ENCODE measurements around the gene UMPS. TPM values are rescaled to one million over a fixed set of nuclear protein-coding genes. Genes with fewer than 3 reads are reported as not detected.

Gene UMPS
- total RNA-seq, 1 experiment from 2014 or later = 46.0 TPM

- CTCF ChIA-PET = no interaction called here
- Histone ChIP-seq H3K4me3 (ENCODE audit: low read depth in 2 of 2, low read length in 2 of 2) (no peak overlapping the region), H3K4me1 (ENCODE audit: control insufficient read depth, insufficient read depth, low read length) (peaks cover 7% of the 10 kb centered on the region), H3K36me3 (ENCODE audit: control insufficient read depth, insufficient read depth, low read length) (no peaks in the 10 kb centered on the region; the same call in 1 of the 2 replicates), H3K27ac (ENCODE audit: low read length) (no peak overlapping the region), H3K27me3 (ENCODE audit: control insufficient read depth, insufficient read depth, low read length) (no peaks in the 10 kb centered on the region), H3K9me3 (ENCODE audit: control insufficient read depth, insufficient read depth, low read depth, low read length) (no peaks in the 10 kb centered on the region)
- DNase-seq (ENCODE audit: low read depth, low spot score) = no peak
- in situ Hi-C loops (cut with HindIII; ENCODE audit: low pct_unique_long_range_greater_than_20kb, low sequenced_read_pairs) = no loop called here
- no TSS peak for BruUV-seq (replicated peaks)
- no peak for TF ChIP-seq TCF7L2 (IDR thresholded peaks at IDR 0.05; ENCODE audit: low read depth, low read length)
- POLR2A ChIA-PET = no interaction called here
- no peak for ATAC-seq
- intact Hi-C loops (cut with micrococcal nuclease; ENCODE audit: unreplicated experiment) = no loop called here
Measured at GRCh38 chr3:124763644-124764358, 33.5 kb downstream of the UMPS start.

GRCh38 chr3:124764746-124765145, 34.5 kb downstream of the UMPS start:
- H3K9me3 ChIP-seq (ENCODE audit: control insufficient read depth, insufficient read depth, low read depth, low read length) = no peaks in the 10 kb centered on the region
- intact Hi-C loops (cut with micrococcal nuclease; ENCODE audit: unreplicated experiment) = no loop called here
- no peaks in the 10 kb centered on the region for H3K27me3 ChIP-seq (ENCODE audit: control insufficient read depth, insufficient read depth, low read length)
- peaks cover 7% of the 10 kb centered on the region for H3K4me1 ChIP-seq (ENCODE audit: control insufficient read depth, insufficient read depth, low read length)
- H3K36me3 ChIP-seq (ENCODE audit: control insufficient read depth, insufficient read depth, low read length) = no peaks in the 10 kb centered on the region; the same call in 1 of the 2 replicates
- CTCF ChIA-PET = no interaction called here
- DNase-seq (ENCODE audit: low read depth, low spot score) (no peak), ATAC-seq (no peak)
- TF ChIP-seq CTCF (IDR thresholded peaks at IDR 0.05) (no peak), POLR2AphosphoS5 (IDR thresholded peaks at IDR 0.05; ENCODE audit: low read depth, low read length) (no peak), SIN3A (IDR thresholded peaks at IDR 0.05; ENCODE audit: borderline replicate concordance, insufficient read depth, low read depth, low read length) (no peak), TCF7L2 (IDR thresholded peaks at IDR 0.05; ENCODE audit: low read depth, low read length) (no peak), REST (IDR thresholded peaks at IDR 0.05; ENCODE audit: insufficient read depth in 1 of 2, low read depth in 2 of 2, low read length in 1 of 2) (no peak)
- POLR2A ChIA-PET = no interaction called here
- in situ Hi-C loops (cut with HindIII; ENCODE audit: low pct_unique_long_range_greater_than_20kb, low sequenced_read_pairs) = no loop called here
- BruUV-seq (replicated peaks) = no TSS peak
- H3K27ac ChIP-seq (ENCODE audit: low read length) = no peak overlapping the region
- no peak overlapping the region for H3K4me3 ChIP-seq (ENCODE audit: low read depth in 2 of 2, low read length in 2 of 2)

GRCh38 chr3:124765197-124765840, 35.1 kb downstream of the UMPS start:
- Histone ChIP-seq H3K4me1 (ENCODE audit: control insufficient read depth, insufficient read depth, low read length) (peaks cover 7% of the 10 kb centered on the region), H3K27me3 (ENCODE audit: control insufficient read depth, insufficient read depth, low read length) (no peaks in the 10 kb centered on the region), H3K4me3 (ENCODE audit: low read depth in 2 of 2, low read length in 2 of 2) (no peak overlapping the region), H3K36me3 (ENCODE audit: control insufficient read depth, insufficient read depth, low read length) (no peaks in the 10 kb centered on the region; the same call in 1 of the 2 replicates), H3K9me3 (ENCODE audit: control insufficient read depth, insufficient read depth, low read depth, low read length) (no peaks in the 10 kb centered on the region), H3K27ac (ENCODE audit: low read length) (no peak overlapping the region)
- intact Hi-C loops (cut with micrococcal nuclease; ENCODE audit: unreplicated experiment) (no loop called here), in situ Hi-C loops (cut with HindIII; ENCODE audit: low pct_unique_long_range_greater_than_20kb, low sequenced_read_pairs) (no loop called here)
- no peak for TF ChIP-seq POLR2AphosphoS5 (IDR thresholded peaks at IDR 0.05; ENCODE audit: low read depth, low read length)
- DNase-seq (ENCODE audit: low read depth, low spot score) (no peak), ATAC-seq (no peak)
- ChIA-PET CTCF (no interaction called here), POLR2A (no interaction called here)
- BruUV-seq (replicated peaks) = no TSS peak
